GM12874 (cell line): ENCODE data around the gene FSHR.

Experiments
- TF ChIP-seq, protein P1 (sequence below): IDR thresholded peaks from 2 replicates; pipeline ENCODE4 v1.5.1; 2011; ENCODE audit warnings: low read depth, mild to moderate bottlenecking, control low read depth, low read length, moderate library complexity; ENCODE audit not compliant: insufficient read depth

The FSHR gene

DNA sequence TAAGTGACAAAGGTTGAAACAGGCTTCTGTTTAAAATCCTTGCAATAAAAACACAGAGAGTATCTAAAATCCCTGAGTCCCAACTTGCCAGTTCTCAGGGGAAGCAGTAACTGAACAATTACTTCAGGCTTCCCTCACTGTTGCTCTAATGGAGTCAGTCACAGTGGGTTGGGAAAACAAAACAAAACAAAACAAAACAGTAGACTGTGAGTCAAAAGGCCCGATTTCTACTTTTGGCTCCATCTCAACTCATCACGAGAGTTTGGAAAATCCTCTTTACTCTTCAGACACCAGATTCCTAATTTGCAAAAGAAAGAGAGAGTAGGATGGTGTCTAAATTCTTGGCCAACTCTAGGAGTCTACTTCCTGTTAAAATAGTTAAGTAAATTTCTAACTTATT, 1.1 kb downstream of the FSHR start:
- TF ChIP-seq, protein P1, sequence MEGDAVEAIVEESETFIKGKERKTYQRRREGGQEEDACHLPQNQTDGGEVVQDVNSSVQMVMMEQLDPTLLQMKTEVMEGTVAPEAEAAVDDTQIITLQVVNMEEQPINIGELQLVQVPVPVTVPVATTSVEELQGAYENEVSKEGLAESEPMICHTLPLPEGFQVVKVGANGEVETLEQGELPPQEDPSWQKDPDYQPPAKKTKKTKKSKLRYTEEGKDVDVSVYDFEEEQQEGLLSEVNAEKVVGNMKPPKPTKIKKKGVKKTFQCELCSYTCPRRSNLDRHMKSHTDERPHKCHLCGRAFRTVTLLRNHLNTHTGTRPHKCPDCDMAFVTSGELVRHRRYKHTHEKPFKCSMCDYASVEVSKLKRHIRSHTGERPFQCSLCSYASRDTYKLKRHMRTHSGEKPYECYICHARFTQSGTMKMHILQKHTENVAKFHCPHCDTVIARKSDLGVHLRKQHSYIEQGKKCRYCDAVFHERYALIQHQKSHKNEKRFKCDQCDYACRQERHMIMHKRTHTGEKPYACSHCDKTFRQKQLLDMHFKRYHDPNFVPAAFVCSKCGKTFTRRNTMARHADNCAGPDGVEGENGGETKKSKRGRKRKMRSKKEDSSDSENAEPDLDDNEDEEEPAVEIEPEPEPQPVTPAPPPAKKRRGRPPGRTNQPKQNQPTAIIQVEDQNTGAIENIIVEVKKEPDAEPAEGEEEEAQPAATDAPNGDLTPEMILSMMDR: no peak

DNA sequence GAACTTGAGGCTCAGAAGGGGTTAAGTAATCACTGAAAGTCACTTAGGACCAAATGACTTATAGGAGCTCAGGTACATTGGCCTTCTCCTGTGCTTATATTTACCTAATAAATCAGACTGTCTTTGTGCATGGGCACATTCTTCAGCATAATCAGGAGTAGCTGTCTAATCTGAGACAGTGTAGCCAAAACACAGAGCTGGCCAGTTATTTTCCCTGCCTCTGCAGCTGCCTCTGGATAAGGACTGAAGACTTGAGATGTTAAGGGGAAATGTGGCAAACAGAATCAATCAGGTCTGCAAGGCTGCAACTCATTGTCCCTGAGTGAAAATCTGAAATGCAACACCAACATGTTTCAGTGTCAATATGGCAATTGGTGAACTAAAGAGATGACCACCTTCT, 1.5 kb downstream of the FSHR start:
- TF ChIP-seq, protein P1: no peak

DNA sequence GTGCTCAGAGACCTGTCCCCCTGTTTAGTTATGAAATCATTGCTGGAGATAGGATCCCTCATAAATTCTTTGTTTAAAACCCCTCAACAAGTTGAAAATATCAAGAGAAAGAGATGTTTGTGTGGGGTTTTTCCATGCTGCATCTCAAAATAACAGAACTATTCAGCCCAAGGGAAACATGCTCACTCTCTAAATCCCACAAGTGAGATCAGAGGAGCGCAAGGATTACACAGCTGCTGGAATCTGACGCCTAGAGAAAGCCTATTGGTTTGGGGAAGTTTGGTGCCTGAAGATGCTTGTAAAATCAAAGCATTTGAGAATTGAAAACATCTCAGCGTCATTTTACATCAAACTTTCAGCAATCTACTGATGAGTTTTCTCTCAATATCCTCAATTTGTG, 7.9 kb downstream of the FSHR start:
- TF ChIP-seq, protein P1: no peak

DNA sequence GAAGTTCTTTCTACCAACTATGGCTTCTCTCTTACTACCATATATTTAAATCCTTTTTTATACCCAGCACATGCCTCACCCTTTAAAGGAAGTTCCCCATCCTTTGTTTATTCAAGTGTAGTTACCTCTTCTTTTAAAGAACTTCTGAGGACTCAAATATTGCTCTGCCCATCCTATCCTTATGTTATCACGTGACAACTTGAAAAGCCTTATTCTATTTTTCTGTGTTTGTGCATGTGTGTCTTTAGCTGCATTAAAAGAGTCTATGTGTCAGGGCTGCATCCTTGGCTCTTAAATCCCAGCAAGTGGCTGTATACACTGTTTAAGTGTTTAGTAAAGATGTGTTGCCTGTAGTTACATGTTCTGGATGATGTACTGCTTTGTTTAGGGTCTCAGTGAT, 22.5 kb downstream of the FSHR start:
- TF ChIP-seq, protein P1: no peak

DNA sequence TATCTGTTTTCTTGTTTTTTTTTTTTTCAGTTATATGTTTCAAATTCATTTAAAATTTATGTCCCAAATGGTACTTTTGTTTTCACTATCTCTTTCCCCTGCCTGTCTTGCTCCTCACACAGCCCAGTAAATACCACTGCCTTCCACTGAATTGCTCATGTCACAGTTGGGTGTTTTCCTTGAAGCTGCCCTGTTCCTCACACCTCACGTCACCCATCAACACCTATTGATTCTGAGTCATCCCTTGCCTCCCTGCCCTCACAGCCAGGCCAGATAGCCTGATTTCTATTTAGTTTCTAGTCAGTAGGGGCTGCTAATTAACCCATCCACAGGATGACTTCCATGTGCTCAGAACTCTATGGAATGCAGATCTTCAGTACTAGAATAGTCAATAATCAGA, 25.3 kb downstream of the FSHR start:
- TF ChIP-seq, protein P1: no peak

DNA sequence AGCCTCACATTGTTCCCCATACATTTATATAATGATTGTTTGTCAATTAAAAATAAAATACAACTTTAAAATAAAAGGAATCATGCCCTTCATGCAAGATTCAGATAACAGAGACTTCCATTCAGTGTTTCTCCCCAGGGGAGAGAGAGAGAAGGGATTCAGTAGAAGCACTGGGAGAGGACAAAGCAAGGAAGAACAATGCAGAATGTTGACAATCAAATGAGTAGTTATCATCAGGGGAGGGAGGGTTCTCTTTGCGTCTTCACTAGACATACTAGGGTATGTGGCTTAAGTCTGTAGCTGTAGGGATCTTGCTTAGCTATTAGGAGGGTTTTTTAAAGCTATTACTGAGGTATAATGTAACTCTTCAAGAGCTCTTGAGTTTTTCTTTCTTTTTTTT, 30.7 kb downstream of the FSHR start:
- TF ChIP-seq, protein P1: no peak

DNA sequence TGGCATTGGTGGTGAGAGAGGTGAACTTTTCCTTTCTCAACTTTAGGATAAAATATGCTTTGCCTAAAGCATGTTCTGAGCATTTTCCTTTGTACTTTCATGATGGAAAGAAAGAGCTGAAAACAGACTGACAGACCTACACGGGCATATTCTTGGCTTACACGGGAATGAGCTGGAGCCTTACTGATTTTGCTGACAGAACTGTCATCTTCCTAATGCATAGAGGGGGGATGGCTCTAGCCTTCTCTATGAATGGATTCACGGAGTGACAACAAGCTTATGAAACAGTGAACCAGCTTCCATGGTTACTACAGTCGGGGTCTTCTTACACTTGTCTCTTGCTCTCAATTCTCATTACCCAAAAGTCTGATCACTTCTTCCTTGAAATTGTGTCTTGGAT, 32.2 kb downstream of the FSHR start:
- TF ChIP-seq, protein P1: no peak

DNA sequence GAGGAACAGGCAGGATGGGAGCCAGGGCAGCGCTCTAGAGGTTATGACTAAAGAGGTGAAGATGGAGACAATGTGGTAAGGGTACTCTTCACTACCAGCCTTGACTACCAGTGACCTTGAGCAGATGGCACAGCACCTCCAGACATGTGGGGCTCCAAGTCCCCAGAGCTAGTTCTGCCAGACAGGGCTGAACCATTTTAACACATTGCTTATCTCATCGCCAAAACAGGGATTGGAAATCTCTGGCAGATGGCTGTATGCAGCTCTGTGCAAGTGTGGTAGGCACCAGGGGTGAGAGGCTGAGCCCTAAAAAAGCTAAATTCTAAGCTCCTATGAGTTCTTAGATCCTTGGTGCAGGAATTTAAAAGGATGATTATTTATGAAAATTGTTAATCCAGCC, 41.3 kb downstream of the FSHR start:
- TF ChIP-seq, protein P1: no peak
